Measurements from ENCODE around the gene ZC2HC1B.

ZC2HC1B gene

DNA sequence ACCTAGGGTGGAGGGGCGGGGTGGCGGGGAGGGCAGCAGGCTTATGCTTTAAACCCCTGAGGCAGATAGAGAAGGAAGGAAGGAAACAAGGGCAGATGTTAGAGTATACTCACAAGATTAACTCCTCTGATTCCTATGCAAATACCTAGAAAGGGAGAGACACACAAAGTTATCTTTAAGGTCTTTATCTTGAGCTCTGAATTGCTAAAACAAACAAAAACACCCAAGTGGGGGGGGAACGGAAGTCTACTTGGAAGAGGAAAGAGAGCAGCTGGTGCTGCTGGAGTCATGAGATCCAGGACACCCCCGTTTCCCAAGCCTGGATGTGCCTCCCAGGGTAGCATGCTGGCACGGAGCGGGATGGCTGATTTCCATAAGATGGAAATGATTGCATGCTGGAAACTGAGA is 100.4 kb downstream of the ZC2HC1B start:
- DNase-seq = no peak

DNA sequence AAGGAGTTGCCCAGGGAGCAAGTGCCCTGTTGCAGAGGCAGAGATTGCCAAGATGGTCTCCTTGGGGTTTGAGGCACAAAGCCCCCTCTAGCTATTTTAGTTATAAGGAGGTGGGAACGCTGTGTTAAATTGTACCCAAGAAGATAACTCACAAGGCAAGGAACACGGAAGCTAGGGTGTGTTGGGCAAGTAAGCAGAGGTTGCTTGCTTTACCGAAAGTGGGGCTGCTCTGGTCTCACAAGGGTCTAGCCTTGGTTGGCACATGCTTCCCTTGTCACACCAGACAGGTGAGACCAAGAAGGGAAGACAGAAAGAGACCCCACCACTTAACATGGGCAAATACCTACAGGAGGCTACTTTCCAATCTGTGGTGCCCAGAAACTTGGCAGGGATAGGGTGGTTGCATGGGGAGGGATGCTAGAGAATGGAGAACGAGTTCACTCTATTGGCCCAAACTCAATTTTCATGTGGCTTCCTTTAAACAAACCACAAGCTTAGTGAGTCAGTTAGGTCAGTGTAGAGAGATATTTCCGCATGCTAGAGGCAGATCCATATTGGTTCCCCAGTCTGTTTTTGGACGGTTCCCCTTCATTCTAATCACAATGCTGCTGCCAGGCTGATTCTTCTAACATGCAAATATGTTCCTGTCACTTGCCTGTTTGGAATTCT is 101.4 kb downstream of the ZC2HC1B start:
- no peak for DNase-seq

- no peak for DNase-seq
These were observed 102.0 kb downstream of the ZC2HC1B start for GRCh38 chr6:143966312-143966711.

GRCh38 chr6:143967706-143968376 is 103.6 kb downstream of the ZC2HC1B start:
- DNase-seq = no peak

DNA sequence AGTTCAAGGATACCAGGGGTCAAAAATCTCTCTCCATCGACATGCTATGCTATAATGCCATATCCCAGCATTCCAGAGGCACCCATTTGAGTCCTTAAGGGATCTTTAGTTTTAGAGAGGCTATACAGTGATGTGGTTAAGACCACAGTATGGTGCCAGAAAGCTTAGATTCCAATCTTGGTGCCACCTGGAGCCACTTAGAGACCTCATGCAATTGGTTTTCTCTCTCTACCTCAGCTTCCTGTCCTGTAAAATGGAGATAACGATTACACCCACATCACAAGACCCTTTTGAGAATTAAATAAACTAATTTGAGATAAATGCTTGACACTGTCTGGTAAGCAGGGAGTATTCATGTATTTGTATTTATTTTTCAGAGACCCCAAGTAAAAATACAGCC is 104.8 kb downstream of the ZC2HC1B start:
- no peak for DNase-seq

GRCh38 chr6:143970456-143971218 is 106.4 kb downstream of the ZC2HC1B start:
- DNase-seq = no peak

DNA sequence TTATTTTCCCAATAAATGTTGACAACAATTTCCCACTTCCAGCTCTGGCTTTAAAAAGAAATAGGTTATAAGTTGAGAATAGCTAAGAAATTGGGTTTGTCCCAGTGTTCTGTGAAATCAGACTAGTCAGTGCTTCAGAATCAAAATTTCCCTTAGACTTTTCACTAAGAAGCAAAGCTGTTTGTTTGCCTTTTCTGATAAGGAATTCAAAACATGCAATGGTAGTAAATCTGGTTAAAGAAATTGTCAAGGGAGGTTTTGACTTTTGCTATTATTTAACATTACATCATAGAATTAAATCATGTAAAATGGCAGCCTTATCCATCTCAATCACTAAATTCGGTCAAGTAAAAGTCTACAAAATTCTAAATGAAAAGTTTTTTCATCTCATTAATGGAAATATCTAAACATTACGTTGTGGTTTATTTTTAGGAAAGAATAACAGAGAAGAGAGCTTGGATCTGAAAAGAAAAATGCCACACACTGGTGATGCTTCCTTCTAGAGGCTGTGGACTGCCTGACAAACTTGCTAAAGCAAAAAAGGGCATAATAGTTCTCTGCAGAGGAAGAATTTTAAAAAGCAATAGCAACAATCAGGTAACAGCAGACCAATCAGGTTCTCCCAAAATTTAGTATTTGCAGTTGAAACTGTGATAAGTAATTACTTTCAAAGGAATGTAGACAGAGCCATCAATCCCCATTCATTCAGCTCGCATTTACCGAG is 107.4 kb downstream of the ZC2HC1B start:
- DNase-seq = no peak

- DNase-seq = no peak
These were observed 109.1 kb downstream of the ZC2HC1B start for GRCh38 chr6:143973097-143973966.

DNA sequence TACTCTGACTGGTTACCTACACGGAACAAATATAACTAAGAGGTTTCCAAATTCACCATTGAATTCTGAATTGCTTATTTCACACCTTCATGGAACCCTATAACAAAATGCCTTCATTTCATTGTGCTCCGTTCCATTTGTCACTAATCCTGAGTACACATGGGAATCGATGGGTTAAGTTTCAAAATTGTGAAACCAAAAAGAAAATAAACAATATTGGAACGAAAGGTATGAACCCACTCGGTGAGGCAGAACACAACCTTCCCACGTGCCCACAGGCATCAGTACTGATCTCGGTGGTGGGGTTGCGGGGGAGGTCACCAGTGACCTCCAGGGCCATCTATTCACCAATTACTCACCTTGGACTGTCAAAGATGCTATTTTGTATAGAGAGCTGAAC is 109.8 kb downstream of the ZC2HC1B start:
- DNase-seq = no peak

DNA sequence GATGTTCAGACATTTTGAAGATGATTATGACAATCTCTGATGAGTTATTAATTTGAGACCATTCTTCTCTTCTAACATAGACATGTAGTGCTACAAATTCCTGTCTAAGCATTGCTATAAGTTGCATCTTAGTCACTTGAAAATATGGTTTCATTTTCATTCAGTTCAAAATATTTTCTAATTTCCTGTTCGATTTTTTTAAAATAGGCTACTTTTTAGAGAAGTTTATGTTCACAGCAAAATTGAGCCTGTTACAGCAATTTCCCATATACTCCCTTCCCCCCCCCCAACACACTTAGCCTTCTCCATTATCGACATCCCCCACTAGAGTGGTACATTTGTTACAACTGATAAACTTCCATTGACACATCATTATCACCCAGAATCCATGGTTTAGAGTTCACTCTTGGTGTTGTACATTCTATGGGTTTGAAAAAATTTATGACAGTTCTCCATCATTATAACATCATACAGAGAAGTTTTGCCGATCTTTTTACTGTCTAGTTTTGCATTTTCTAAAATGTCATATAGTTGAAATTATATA is 112.6 kb downstream of the ZC2HC1B start:
- no peak for DNase-seq

DNA sequence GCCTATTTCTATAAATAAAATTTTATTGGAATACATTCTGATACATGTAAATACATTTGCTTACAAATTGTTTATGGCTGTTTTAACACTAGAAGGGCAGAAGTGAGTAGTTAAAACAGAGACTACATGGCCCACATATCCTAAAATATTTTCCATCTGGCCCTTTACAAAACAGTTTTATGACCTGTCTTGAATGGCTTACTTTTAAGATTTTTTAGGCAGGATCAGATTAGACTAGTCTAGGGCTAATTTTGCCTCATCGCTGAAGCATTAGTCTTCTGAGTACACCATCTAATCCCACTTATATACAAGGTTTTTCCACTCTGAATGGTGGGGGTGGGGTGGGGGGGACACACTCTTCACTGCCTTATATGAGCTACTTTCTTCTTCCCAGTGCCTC is 116.6 kb downstream of the ZC2HC1B start:
- DNase-seq = no peak

- no peak for DNase-seq
These were observed 118.7 kb downstream of the ZC2HC1B start for GRCh38 chr6:143982968-143983367.

DNA sequence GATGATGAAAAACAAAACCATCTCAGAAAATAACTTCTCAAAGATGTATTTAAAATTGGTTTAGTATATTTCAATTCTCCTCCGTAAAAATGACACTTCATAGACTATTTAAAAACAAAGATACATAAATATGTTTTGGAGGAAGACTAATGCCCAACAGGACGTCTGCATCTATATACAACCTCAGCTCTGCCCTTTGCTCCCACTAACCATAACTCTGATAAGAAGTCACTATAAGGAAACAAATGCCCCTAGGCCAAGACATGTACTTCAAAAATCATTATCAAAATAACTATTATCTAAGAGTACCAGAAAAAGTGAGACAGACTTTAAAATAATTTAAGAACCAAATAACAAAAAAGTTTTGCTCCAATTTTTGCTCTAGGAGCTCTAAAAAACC is 120.4 kb downstream of the ZC2HC1B start:
- no peak for DNase-seq

DNA sequence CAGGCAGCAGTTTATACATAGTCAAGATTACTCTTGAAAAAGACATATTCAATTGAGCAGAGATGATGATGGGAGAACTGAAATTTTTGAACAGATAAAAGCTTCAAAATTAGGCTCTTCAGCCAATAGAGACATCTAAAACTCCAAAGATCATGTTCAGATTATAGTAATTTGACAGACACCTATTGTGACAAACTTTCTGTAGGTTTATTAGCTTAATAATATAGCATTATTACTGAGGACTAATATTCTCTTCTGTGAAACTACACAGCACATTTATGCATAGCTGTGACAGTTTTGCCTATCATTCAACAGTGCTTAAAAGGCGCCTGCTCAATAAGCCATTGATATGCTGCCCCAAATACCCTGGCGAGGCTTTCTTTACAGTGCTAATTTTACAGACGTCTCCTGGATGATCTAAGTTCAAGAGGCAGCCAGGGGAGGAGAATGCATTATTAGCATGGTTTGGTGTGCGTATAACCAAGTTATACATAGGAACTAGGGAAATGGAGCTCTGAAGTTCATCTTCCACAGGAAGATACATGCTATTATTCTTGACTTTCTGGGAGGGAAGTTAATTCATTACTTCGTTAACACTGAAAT is 122.3 kb downstream of the ZC2HC1B start:
- DNase-seq = no peak

Measured in NCI-H187 treated with DMSO at 0.1 percent for 48 hours (cell line).